Measurements from ENCODE around the gene ADAT1. TPM values are rescaled to one million over a fixed set of nuclear protein-coding genes. Genes with fewer than 3 reads are reported as not detected.

Gene ADAT1
- total and polyA plus RNA-seq, 2 of the 13 experiments (the other 11 are each of a cell fraction or from before 2014, with no cell fraction given) = 18.4 to 40.8 TPM

GRCh38 chr16:75593825-75594820 is 29.0 kb downstream of the ADAT1 start (continued):
- TF ChIP-seq, protein P1, sequence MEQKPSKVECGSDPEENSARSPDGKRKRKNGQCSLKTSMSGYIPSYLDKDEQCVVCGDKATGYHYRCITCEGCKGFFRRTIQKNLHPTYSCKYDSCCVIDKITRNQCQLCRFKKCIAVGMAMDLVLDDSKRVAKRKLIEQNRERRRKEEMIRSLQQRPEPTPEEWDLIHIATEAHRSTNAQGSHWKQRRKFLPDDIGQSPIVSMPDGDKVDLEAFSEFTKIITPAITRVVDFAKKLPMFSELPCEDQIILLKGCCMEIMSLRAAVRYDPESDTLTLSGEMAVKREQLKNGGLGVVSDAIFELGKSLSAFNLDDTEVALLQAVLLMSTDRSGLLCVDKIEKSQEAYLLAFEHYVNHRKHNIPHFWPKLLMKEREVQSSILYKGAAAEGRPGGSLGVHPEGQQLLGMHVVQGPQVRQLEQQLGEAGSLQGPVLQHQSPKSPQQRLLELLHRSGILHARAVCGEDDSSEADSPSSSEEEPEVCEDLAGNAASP (CRISPR knock-in tag; IDR thresholded peaks at IDR 0.05; ENCODE audit: borderline replicate concordance) = no peak
- TF ChIP-seq ZBTB43 (CRISPR knock-in tag; conservative IDR thresholded peaks at IDR 0.05) = peak; percentile 83
- peak in 1 of 2 experiments; percentile 34; a peak in 2 of 4 replicates for TF ChIP-seq EP300 (IDR thresholded peaks at IDR 0.05; ENCODE audit: low read depth in 2 of 2, low read length in 2 of 2)
- no peak for TF ChIP-seq EP300 (CRISPR knock-in tag; IDR thresholded peaks at IDR 0.05; ENCODE audit: borderline replicate concordance)
- no peak for TF ChIP-seq MLXIP (CRISPR knock-in tag; IDR thresholded peaks at IDR 0.05; ENCODE audit: borderline replicate concordance)
- no peak for TF ChIP-seq SIX1 (CRISPR knock-in tag; IDR thresholded peaks at IDR 0.05; ENCODE audit: borderline replicate concordance)
- TF ChIP-seq ZNF543 (CRISPR knock-in tag; IDR thresholded peaks at IDR 0.05) = no peak
- no peak for TF ChIP-seq SRSF4 (IDR thresholded peaks at IDR 0.05; ENCODE audit: low read depth, low read length, poor library complexity, severe bottlenecking)
- no peak for TF ChIP-seq MBD4 (IDR thresholded peaks at IDR 0.05; ENCODE audit: borderline replicate concordance, low read length)
- TF ChIP-seq, protein P2, sequence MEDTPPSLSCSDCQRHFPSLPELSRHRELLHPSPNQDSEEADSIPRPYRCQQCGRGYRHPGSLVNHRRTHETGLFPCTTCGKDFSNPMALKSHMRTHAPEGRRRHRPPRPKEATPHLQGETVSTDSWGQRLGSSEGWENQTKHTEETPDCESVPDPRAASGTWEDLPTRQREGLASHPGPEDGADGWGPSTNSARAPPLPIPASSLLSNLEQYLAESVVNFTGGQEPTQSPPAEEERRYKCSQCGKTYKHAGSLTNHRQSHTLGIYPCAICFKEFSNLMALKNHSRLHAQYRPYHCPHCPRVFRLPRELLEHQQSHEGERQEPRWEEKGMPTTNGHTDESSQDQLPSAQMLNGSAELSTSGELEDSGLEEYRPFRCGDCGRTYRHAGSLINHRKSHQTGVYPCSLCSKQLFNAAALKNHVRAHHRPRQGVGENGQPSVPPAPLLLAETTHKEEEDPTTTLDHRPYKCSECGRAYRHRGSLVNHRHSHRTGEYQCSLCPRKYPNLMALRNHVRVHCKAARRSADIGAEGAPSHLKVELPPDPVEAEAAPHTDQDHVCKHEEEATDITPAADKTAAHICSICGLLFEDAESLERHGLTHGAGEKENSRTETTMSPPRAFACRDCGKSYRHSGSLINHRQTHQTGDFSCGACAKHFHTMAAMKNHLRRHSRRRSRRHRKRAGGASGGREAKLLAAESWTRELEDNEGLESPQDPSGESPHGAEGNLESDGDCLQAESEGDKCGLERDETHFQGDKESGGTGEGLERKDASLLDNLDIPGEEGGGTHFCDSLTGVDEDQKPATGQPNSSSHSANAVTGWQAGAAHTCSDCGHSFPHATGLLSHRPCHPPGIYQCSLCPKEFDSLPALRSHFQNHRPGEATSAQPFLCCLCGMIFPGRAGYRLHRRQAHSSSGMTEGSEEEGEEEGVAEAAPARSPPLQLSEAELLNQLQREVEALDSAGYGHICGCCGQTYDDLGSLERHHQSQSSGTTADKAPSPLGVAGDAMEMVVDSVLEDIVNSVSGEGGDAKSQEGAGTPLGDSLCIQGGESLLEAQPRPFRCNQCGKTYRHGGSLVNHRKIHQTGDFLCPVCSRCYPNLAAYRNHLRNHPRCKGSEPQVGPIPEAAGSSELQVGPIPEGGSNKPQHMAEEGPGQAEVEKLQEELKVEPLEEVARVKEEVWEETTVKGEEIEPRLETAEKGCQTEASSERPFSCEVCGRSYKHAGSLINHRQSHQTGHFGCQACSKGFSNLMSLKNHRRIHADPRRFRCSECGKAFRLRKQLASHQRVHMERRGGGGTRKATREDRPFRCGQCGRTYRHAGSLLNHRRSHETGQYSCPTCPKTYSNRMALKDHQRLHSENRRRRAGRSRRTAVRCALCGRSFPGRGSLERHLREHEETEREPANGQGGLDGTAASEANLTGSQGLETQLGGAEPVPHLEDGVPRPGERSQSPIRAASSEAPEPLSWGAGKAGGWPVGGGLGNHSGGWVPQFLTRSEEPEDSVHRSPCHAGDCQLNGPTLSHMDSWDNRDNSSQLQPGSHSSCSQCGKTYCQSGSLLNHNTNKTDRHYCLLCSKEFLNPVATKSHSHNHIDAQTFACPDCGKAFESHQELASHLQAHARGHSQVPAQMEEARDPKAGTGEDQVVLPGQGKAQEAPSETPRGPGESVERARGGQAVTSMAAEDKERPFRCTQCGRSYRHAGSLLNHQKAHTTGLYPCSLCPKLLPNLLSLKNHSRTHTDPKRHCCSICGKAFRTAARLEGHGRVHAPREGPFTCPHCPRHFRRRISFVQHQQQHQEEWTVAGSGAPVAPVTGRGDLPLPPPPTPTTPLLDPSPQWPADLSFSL (CRISPR knock-in tag; IDR thresholded peaks at IDR 0.05) = peak; percentile 36; the same call in 1 of the 2 replicates
- TF ChIP-seq ZFP90 (CRISPR knock-in tag; IDR thresholded peaks at IDR 0.05; ENCODE audit: borderline replicate concordance) = no peak
- no peak for TF ChIP-seq RBM22 (optimal IDR thresholded peaks at IDR 0.05; ENCODE audit: low read length)
- no peak for TF ChIP-seq EZH2 (conservative IDR thresholded peaks at IDR 0.05; ENCODE audit: low read depth, low read length)
- no peak for TF ChIP-seq LCORL (IDR thresholded peaks at IDR 0.05)
- 0 out of 2 replicates have a peak, but pooled peaks have one; percentile 10 for TF ChIP-seq LCORL (CRISPR knock-in tag; IDR thresholded peaks at IDR 0.05)
